SK-N-SH (cell line): Measurements from ENCODE around the gene FANCL. TPM values are rescaled to one million over a fixed set of nuclear protein-coding genes. Genes with fewer than 3 reads are reported as not detected.

ENCODE experiments used
- CTCF ChIA-PET: fragments of 300-600, 350-600 bp; formaldehyde crosslinking; extraction: SDS; loops from one replicate; lab custom pipeline; 2021; lab: Yijun Ruan, JAX
- POLR2A ChIA-PET: fragments of 350-600 bp; sonication (Branson Sonifier 250); formaldehyde crosslinking; extraction: SDS; loops from one replicate; lab custom pipeline; 2020; ENCODE audit warnings: antibody characterized with exemption, inconsistent platforms; lab: Yijun Ruan, JAX
- DNase-seq: peaks from one replicate; pipeline ENCODE4 v3.0.0; 2012
- H2AFZ ChIP-seq: fragments of 200-600 bp; sonication (generic); 2 replicates; pipeline ENCODE4 v1.8.1; 2016; ENCODE audit warnings: antibody characterized with exemption, mild to moderate bottlenecking, low read depth
- H3F3A ChIP-seq: fragments of 200-600 bp; sonication (generic); replicated peaks from 2 replicates; pipeline ENCODE3; 2016; ENCODE audit warnings: antibody characterized with exemption, mild to moderate bottlenecking; ENCODE audit not compliant: insufficient read depth
- H3K27ac ChIP-seq, 2 experiments: fragments of 200-500 bp in 1 of 2; fragments of 200-600 bp in 1 of 2; sonication (Bioruptor generic) in 1 of 2; sonication (generic), shearing (Covaris generic) in 1 of 2; 2 replicates each; pipeline versions ENCODE4 v1.5.1 to v1.6.1; 2014 to 2016; ENCODE audit warnings: low read depth in 2 of 2, inconsistent platforms in 1 of 2, low read length in 1 of 2, mild to moderate bottlenecking in 1 of 2, mixed read lengths in 1 of 2
- H3K27me3 ChIP-seq: fragments of 200-600 bp; sonication (generic), shearing (Covaris generic); 2 replicates; pipeline ENCODE4 v1.6.1; 2016; ENCODE audit warnings: mixed run types; ENCODE audit not compliant: insufficient read depth
- H3K36me3 ChIP-seq, 2 experiments: fragments of 200-500 bp in 1 of 2; fragments of 200-600 bp in 1 of 2; sonication (Bioruptor generic) in 1 of 2; sonication (generic) in 1 of 2; replicated peaks in 1 of 2; 2 replicates each; pipeline versions ENCODE3 to v1.5.1; 2014 to 2016; ENCODE audit warnings: low read length in 1 of 2, mild to moderate bottlenecking in 1 of 2; ENCODE audit not compliant: insufficient read depth in 2 of 2, control insufficient read depth in 1 of 2
- H3K4me1 ChIP-seq, 2 experiments: fragments of 200-500 bp in 1 of 2; fragments of 200-600 bp in 1 of 2; sonication (Bioruptor generic) in 1 of 2; sonication (generic), shearing (Covaris generic) in 1 of 2; 2 replicates each; pipeline versions ENCODE4 v1.5.1 to v1.6.1; 2014 to 2016; ENCODE audit warnings: low read depth in 1 of 2, low read length in 1 of 2, mixed run types in 1 of 2; ENCODE audit not compliant: insufficient read depth in 2 of 2, control insufficient read depth in 1 of 2
- H3K4me2 ChIP-seq: fragments of 200-600 bp; sonication (generic), shearing (Covaris generic); 2 replicates; pipeline ENCODE4 v1.6.1; 2017; ENCODE audit warnings: mixed run types
- H3K4me3 ChIP-seq, 2 experiments: fragments of 200-500 bp in 1 of 2; fragments of 200-600 bp in 1 of 2; sonication (Bioruptor generic) in 1 of 2; sonication (generic), shearing (Covaris generic) in 1 of 2; 2 replicates each; pipeline versions ENCODE4 v1.5.1 to v1.8.1; 2014 to 2016; ENCODE audit warnings: low read depth in 2 of 2, inconsistent platforms in 1 of 2, low read length in 1 of 2, mild to moderate bottlenecking in 1 of 2, mixed read lengths in 1 of 2, moderate library complexity in 1 of 2
- H3K79me2 ChIP-seq: fragments of 200-600 bp; sonication (generic); 2 replicates; pipeline ENCODE4 v1.8.1; 2017; ENCODE audit warnings: mild to moderate bottlenecking; ENCODE audit not compliant: insufficient read depth
- H3K9ac ChIP-seq: fragments of 200-600 bp; sonication (generic); 2 replicates; pipeline ENCODE4 v1.6.1; 2017; ENCODE audit warnings: mixed run types
- H3K9me2 ChIP-seq: fragments of 200-600 bp; sonication (generic); 2 replicates; pipeline ENCODE4 v1.6.1; 2017; ENCODE audit warnings: mixed run types
- H3K9me3 ChIP-seq: fragments of 200-600 bp; sonication (generic); 2 replicates; pipeline ENCODE4 v1.6.1; 2017; ENCODE audit warnings: mixed run types, mild to moderate bottlenecking, moderate library complexity
- H4K20me1 ChIP-seq: fragments of 200-600 bp; sonication (generic); 2 replicates; pipeline ENCODE4 v1.6.1; 2017; ENCODE audit warnings: mild to moderate bottlenecking, mixed run types; ENCODE audit not compliant: insufficient read depth
- CTCF ChIP-seq: fragments of 200-600 bp; sonication (generic); IDR thresholded peaks from 2 replicates; pipeline ENCODE4 v1.6.1; 2017; ENCODE audit warnings: antibody characterized with exemption, mild to moderate bottlenecking, moderate library complexity
- EP300 ChIP-seq, 2 experiments: IDR thresholded peaks; 2 replicates each; pipeline versions ENCODE4 v1.4.0 to v1.6.1; 2012; ENCODE audit warnings: borderline replicate concordance in 1 of 2, low read depth in 1 of 2, low read length in 1 of 2
- EZH2phosphoT487 ChIP-seq: fragments of 200-600 bp; sonication (generic); IDR thresholded peaks from 2 replicates; pipeline ENCODE4 v1.6.1; 2017; ENCODE audit warnings: low read depth, mixed run types, mild to moderate bottlenecking, antibody characterized with exemption, moderate library complexity, borderline replicate concordance
- FOSL2 ChIP-seq: IDR thresholded peaks from 2 replicates; pipeline ENCODE4 v1.4.0; 2012; ENCODE audit warnings: low read depth, mild to moderate bottlenecking, moderate library complexity, borderline replicate concordance
- FOXM1 ChIP-seq: IDR thresholded peaks from 2 replicates; pipeline ENCODE4 v1.4.0; 2012; ENCODE audit warnings: low read depth, mild to moderate bottlenecking
- GABPA ChIP-seq: IDR thresholded peaks from 2 replicates; pipeline ENCODE4 v1.4.0; 2012; ENCODE audit warnings: low read depth, mild to moderate bottlenecking
- IRF3 ChIP-seq: fragments of 150-350 bp; IDR thresholded peaks from 2 replicates; pipeline ENCODE4 v1.6.1; 2016; ENCODE audit warnings: mild to moderate bottlenecking, low read depth, low read length
- MEF2A ChIP-seq: IDR thresholded peaks from 2 replicates; pipeline ENCODE4 v1.4.0; 2012; ENCODE audit warnings: low read depth, borderline replicate concordance
- MXI1 ChIP-seq: IDR thresholded peaks from 2 replicates; pipeline ENCODE4 v1.6.1; 2012; ENCODE audit warnings: mild to moderate bottlenecking, low read depth, low read length, improper control_type of control experiment
- NFIC ChIP-seq: IDR thresholded peaks from 2 replicates; pipeline ENCODE4 v1.4.0; 2012; ENCODE audit warnings: borderline replicate concordance
- NRF1 ChIP-seq: IDR thresholded peaks from 2 replicates; pipeline ENCODE4 v1.6.1; 2012; ENCODE audit warnings: low read depth, mild to moderate bottlenecking, low read length
- REST ChIP-seq: IDR thresholded peaks from 2 replicates; pipeline ENCODE4 v1.6.1; 2012; ENCODE audit warnings: mild to moderate bottlenecking, low read depth, low read length, moderate library complexity
- RXRA ChIP-seq: IDR thresholded peaks from 2 replicates; pipeline ENCODE4 v1.4.0; 2012; ENCODE audit warnings: low read depth, mild to moderate bottlenecking, borderline replicate concordance
- SMC3 ChIP-seq: IDR thresholded peaks from 2 replicates; pipeline ENCODE4 v1.6.1; 2012; ENCODE audit warnings: low read depth, low read length, improper control_type of control experiment
- TAF1 ChIP-seq: IDR thresholded peaks from 2 replicates; pipeline ENCODE4 v1.6.1; 2012; ENCODE audit warnings: low read depth, mild to moderate bottlenecking, low read length, moderate library complexity, borderline replicate concordance
- TCF12 ChIP-seq: IDR thresholded peaks from 2 replicates; pipeline ENCODE4 v1.4.0; 2012
- TEAD4 ChIP-seq: IDR thresholded peaks from 2 replicates; pipeline ENCODE4 v1.4.0; 2012; ENCODE audit warnings: mild to moderate bottlenecking, borderline replicate concordance; ENCODE audit not compliant: insufficient read depth
- YY1 ChIP-seq: IDR thresholded peaks from 2 replicates; pipeline ENCODE4 v1.4.0; 2012; ENCODE audit warnings: low read depth, mild to moderate bottlenecking
- WGBS: methylation state at CpG from one replicate; pipeline ENCODE4 v1.1.6; 2017; ENCODE audit warnings: low lambda C conversion rate; 5-methylcytosine and 5-hydroxymethylcytosine counted together
- polyA plus RNA-seq, 3 experiments: library from polyadenylated mRNA; depleted of rRNA; stranded (reverse); fragments of >200 nt; gene quantifications; 2 replicates each; pipeline ENCODE4 v1.2.3, GENCODE V29; 2012
- TF ChIP-seq, protein P1 (sequence below): IDR thresholded peaks from 2 replicates; pipeline ENCODE4 v1.4.0; 2012; ENCODE audit warnings: low read depth, borderline replicate concordance

FANCL gene
- polyA plus RNA-seq, 1 of the 3 experiments (the other 2 are of a cell fraction): 11.8 TPM

DNA sequence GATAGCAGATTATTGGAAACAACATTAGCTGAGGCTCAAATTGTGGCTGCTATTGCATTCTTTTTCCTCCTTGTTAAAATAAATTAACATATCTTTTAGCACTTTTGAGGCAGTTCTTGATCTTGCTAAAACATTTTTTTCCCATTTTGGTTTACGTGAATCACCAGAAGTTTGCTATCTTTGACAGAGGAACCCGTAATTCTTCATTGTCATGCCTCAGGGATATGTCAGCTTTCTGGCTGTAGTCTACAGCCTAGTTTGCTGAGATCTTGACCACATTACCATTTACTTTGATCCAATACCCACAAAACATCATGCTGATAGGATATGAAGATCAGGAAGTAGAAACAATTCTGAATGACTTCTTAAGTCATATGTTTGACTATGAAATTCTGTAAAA, 25.1 kb upstream of the FANCL start:
- CTCF ChIA-PET: no interaction called here
- 82% methylated on average over 2 of the region's 2 CpGs for WGBS
- no peaks in the 10 kb centered on the region for H3K36me3 ChIP-seq

More for the DNA sequence above, 25.1 kb upstream of the FANCL start:
- H3K9ac ChIP-seq: no peak overlapping the region
- H3K4me3 ChIP-seq: no peak overlapping the region
- H2AFZ ChIP-seq: no peak overlapping the region
- POLR2A ChIA-PET: no interaction called here
- H3K27me3 ChIP-seq: no peaks in the 10 kb centered on the region
- no peaks in the 10 kb centered on the region for H4K20me1 ChIP-seq
- no peaks in the 10 kb centered on the region for H3K79me2 ChIP-seq
- H3K9me2 ChIP-seq: no peaks in the 10 kb centered on the region
- no peaks in the 10 kb centered on the region for H3K9me3 ChIP-seq
- no peaks in the 10 kb centered on the region for H3K4me1 ChIP-seq
- no peaks in the 10 kb centered on the region for H3F3A ChIP-seq
- DNase-seq: no peak
- no peak overlapping the region for H3K4me2 ChIP-seq
- H3K27ac ChIP-seq: no peak overlapping the region
- TF ChIP-seq NFIC (no peak), TEAD4 (no peak), EZH2phosphoT487 (no peak), RXRA (no peak), GABPA (no peak), MXI1 (no peak), IRF3 (no peak), FOSL2 (no peak), SMC3 (no peak), CTCF (no peak), YY1 (no peak), FOXM1 (no peak), EP300 (IDR thresholded peaks at IDR 0.05; ENCODE audit: borderline replicate concordance in 1 of 2, low read depth in 1 of 2, low read length in 1 of 2) (no peak), REST (no peak), MEF2A (no peak), TAF1 (no peak), TCF12 (no peak), NRF1 (no peak)
- TF ChIP-seq, protein P1, sequence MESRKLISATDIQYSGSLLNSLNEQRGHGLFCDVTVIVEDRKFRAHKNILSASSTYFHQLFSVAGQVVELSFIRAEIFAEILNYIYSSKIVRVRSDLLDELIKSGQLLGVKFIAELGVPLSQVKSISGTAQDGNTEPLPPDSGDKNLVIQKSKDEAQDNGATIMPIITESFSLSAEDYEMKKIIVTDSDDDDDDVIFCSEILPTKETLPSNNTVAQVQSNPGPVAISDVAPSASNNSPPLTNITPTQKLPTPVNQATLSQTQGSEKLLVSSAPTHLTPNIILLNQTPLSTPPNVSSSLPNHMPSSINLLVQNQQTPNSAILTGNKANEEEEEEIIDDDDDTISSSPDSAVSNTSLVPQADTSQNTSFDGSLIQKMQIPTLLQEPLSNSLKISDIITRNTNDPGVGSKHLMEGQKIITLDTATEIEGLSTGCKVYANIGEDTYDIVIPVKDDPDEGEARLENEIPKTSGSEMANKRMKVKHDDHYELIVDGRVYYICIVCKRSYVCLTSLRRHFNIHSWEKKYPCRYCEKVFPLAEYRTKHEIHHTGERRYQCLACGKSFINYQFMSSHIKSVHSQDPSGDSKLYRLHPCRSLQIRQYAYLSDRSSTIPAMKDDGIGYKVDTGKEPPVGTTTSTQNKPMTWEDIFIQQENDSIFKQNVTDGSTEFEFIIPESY: no peak
